HG03196 (cell line): ENCODE measurements around the gene NAP1L1.
"Not testable (repeated sequence)": the region's sequence is repeated elsewhere in the genome, so short reads cannot be mapped to it uniquely, and the experiment has no call there.

Source experiments
- ATAC-seq: cut with Tn5 transposase; IDR thresholded peaks from one replicate; pipeline ENCODE4 v1.9.1; 2021; ENCODE audit not compliant: unreplicated experiment

The NAP1L1 gene

GRCh38 chr12:75994069-75994740, 90.3 kb downstream of the NAP1L1 start:
- no peak for ATAC-seq

DNA sequence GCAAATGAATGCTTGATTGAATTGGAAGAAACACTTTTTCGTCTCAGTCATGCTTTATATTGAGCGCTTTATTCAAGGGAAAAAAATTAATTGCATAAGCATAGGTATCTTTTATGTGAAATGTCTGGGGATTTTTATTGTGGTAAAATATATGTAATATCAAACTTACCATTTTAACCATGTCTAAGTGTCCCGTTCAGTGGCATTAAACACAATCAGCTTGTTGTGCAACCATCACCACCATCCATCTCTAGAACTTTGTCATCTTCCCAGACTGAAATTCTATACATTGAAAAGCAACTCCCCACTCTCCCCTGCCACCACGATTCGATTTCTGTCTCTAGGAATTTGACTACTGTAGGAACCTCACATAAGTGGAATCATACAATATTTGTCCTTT, 92.7 kb downstream of the NAP1L1 start:
- ATAC-seq, result no peak

GRCh38 chr12:75990189-75990912, 94.1 kb downstream of the NAP1L1 start:
- ATAC-seq, result no peak

DNA sequence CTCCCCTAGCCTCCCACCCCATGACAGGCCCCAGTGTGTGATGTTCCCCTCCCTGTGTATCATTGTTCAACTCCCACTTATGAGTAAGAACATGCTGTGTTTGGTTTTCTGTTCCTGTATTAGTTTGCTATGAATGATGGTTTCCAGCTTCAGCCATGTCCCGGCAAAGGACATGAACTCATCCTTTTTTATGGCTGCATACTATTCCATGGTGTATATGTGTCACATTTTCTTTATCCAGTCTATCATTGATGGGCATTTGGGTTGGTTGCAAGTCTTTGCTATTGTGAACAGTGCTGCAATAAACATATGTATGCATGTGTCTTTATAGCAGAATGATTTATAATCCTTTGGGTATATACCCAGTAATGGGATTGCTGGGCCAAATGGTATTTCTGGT, 96.8 kb downstream of the NAP1L1 start:
- not testable (repeated sequence) for ATAC-seq
